HG02884 (cell line): Measurements from ENCODE around the gene SNX2.

ENCODE experiments used
- ATAC-seq: cut with Tn5 transposase; IDR thresholded peaks from one replicate; pipeline ENCODE4 v1.9.1; 2021; ENCODE audit warnings: mild to moderate bottlenecking, moderate library complexity; ENCODE audit not compliant: unreplicated experiment

SNX2 gene

GRCh38 chr5:122772446-122772845 is 2.4 kb upstream of the SNX2 start:
- ATAC-seq = no peak

- no peak for ATAC-seq
Measured at GRCh38 chr5:122773619-122774018, 1.3 kb upstream of the SNX2 start.

- ATAC-seq = peak; percentile 27
Measured at GRCh38 chr5:122774519-122774860, 390 bp upstream of the SNX2 start.

- ATAC-seq = no peak
Measured at GRCh38 chr5:122775550-122776542, 966 bp downstream of the SNX2 start.

- no peak for ATAC-seq
Measured at GRCh38 chr5:122778157-122778556, 3.3 kb downstream of the SNX2 start.

GRCh38 chr5:122779451-122779850 is 4.6 kb downstream of the SNX2 start:
- no peak for ATAC-seq

- ATAC-seq = no peak
Measured at GRCh38 chr5:122780296-122780695, 5.4 kb downstream of the SNX2 start.

- ATAC-seq = no peak
Measured at GRCh38 chr5:122781465-122781864, 6.6 kb downstream of the SNX2 start.

- no peak for ATAC-seq
Measured at GRCh38 chr5:122785294-122785693, 10.4 kb downstream of the SNX2 start.

- no peak for ATAC-seq
Measured at GRCh38 chr5:122788371-122788770, 13.5 kb downstream of the SNX2 start.

- ATAC-seq = no peak
Measured at GRCh38 chr5:122788996-122789395, 14.1 kb downstream of the SNX2 start.

GRCh38 chr5:122789461-122790171 is 14.7 kb downstream of the SNX2 start:
- no peak for ATAC-seq

GRCh38 chr5:122790354-122791103 is 15.6 kb downstream of the SNX2 start:
- ATAC-seq = peak; percentile 58

- no peak for ATAC-seq
Measured at GRCh38 chr5:122805481-122805880, 30.6 kb downstream of the SNX2 start.

- no peak for ATAC-seq
Measured at GRCh38 chr5:122810405-122810804, 35.5 kb downstream of the SNX2 start.

- no peak for ATAC-seq
Measured at GRCh38 chr5:122815218-122815767, 40.4 kb downstream of the SNX2 start.

- no peak for ATAC-seq
Measured at GRCh38 chr5:122816756-122817155, 41.9 kb downstream of the SNX2 start.

GRCh38 chr5:122831984-122832383 is 57.1 kb downstream of the SNX2 start:
- ATAC-seq = no peak

- ATAC-seq = no peak
Measured at GRCh38 chr5:122835681-122836080, 60.8 kb downstream of the SNX2 start.

- no peak for ATAC-seq
Measured at GRCh38 chr5:122836947-122837346, 62.1 kb downstream of the SNX2 start.

GRCh38 chr5:122839731-122840130 is 64.9 kb downstream of the SNX2 start:
- no peak for ATAC-seq
